ENCODE results near the gene GSAP.

The GSAP gene

GRCh38 chr7:77434570-77435275 is 18.6 kb upstream of the GSAP start:
- no peak for DNase-seq

GRCh38 chr7:77433901-77434300 is 17.8 kb upstream of the GSAP start:
- DNase-seq, result no peak

DNA sequence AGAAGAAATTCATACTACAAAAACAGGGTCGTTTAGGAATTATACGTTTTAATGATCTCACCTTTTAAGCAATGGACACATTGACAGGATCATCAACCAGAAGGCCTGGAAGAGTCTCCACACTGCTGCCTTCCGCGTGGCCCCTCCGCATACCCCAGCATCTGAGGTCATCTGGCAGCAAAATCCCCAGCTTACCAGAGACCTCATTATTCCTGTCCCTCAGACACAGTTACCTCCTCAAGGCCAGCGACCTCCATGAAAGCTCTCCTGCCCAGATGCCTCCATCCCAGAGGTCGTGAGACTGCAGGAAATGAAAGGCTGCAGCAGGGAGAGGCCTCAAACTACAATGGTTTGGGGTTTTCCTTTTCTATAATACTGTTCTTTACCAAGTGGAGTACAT is 14.8 kb upstream of the GSAP start:
- DNase-seq, result no peak

DNA sequence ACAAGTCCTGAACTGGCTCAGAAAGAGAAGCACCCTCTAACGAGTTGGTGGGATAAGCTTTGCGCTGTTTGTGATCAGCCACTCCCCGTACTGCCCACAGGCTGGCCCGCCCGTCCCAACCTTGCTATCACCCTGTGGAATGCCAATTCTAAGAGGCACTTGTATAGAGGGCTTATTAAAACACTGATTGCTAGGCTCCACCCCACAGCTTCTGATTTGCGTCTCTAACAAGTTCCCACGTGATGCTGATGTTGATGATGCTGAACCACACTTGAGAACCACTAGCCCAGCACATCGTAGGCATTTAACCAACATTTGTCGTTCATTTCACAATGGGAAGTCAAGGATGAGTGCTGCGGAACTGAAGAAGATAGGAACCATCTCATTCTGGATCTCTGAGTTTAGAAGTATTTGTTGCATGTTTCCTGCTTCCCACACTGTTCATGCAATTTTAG is 12.7 kb upstream of the GSAP start:
- DNase-seq, result no peak

DNA sequence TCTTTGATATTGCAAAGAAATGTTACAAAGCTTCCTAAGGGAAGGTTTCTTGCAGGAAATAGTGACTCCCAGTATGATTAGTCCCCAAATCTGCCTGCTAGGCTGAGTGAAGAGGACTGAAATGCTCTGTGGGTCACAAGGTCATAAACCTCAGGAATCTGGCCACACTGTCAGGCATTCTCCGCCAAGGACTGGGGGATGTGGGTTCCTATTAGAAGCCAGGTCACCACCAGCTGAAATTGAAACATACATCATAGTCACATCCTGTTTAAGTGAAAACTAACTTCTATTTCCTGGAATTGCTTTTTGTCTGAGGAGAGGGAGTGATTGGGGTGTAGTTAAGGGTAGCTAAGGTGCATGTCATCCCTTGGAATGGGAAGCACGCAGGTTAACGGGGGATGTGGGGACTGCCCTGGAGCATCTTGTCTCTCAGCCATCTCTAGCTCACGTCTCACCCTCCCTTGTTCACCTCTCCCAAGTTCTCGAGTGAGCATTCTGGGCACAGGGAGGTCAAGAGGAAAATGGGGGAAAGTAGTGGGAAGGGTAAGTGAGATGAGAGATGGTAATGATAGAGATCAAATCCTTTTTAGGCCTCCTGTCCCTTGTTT is 12.0 kb upstream of the GSAP start:
- peak; percentile 49 for DNase-seq

DNA sequence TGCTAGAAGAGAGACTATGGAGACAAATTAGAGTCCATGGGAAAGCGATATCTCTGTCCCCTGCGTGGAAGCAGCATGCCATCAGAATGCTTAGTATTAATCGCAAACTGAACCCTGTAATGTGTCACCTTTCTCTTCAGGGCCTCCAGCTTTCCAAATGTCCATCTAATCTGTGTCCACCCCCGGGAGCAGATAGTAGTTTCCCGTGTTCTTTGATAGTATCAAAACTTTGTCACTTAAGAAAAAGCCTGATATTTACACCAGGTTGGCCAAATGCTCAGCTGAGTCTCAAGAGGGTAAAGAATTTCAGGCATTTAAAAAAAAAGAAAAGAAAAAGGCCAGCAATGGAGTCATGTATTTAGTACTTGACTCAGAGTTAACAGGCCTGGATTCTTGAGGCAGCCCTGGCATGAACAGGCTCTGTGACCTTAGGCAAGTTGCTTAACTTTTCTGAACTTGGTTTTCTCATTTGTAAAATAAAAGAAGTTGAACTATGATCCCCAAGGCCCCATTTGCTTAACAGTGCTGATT is 10.4 kb upstream of the GSAP start:
- no peak for DNase-seq

GRCh38 chr7:77426052-77426404 is 9.9 kb upstream of the GSAP start:
- DNase-seq, result no peak

DNA sequence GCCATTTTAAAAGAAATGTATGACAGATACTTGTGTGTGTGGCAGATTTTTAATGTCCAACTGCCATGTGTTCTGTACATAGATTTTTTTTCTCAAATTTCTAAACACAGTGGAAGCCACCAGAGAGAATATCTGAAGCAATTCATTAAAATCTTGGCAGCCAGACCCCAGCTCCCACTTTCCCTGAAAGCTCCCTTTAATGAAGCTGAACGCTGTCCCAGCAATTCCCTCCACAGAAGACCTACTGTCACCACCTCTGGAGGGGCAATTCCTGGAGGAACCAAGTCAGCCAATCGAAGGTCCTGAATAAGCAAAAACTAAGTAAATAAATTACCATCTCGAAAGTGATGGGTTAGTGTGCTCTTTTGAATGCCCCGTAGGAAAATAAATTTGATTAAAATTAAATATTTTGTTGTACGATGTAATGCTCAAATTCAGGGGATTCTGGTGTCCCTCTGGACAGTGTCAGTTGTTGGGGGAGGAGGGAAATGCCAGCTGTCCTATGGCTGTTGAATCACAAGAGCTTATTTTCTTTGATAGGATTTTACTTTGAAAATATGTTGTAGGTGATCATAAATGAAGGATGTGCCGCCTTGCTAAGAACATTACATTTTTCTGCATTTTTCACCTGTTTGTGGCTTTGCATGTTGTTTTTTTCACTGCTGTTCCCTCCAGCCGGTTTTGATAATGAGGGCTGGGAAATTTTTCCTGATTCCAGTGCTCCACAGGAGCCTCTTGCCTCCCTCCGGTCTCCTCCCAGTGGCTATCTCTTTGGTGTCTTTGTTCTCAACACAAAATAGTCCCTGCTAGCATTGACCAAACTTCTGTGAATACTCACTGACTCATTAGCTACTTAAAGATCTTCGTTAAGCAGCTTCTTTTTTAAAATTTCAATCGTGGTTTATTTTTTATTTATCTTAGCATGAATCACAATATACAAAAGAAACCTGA is 9.2 kb upstream of the GSAP start:
- DNase-seq, result no peak

DNA sequence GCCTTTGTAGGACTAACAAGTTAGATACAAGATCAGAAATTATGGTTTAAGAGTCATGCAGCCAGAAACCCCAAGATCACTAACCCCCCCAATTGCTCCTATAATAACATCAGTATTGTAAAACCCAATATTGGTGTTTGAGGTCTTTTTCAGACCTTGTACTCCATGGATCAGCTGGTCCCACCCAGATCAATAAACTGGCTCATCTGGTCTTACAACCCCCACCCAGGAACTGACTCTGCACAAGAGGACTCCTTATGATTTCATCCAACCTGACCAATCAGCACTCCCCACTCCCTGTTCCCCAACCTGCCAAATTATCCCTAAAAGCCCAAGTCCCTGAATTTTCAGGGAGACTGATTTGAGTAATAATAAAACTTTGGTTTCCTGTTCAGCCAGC is 6.4 kb upstream of the GSAP start:
- DNase-seq, result no peak

DNA sequence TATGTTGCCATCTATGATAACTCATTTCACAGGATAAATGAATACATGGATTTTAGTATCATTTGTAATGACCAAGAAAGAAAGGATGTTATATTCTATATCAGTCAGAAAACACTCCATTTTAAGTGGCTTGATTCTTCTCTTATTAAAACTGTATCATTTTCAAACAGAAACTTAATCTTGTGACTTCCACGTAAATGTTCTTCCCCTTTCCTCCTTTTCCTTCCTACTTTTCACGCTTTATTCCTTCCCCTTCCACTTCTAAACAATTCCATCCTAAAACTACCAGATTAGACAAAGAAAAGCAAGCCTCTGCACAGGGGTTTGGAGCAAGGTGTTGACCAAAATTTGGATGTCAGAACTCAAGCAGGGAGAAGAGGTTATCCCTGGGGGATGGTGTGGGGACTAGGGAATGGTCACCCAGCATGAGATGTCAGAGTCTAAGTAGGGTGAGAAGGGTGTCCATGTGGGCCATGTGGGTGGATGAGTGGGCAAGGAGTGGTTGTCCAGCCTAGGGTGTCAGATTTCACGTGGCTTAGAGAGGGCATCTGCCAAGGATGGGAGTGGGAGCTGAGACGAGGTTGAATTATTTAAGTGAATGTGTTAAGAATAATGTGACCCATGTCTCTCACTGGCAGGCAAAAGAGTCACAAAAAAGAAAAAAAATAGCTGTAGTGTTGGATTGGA is 5.0 kb upstream of the GSAP start:
- no peak for DNase-seq

DNA sequence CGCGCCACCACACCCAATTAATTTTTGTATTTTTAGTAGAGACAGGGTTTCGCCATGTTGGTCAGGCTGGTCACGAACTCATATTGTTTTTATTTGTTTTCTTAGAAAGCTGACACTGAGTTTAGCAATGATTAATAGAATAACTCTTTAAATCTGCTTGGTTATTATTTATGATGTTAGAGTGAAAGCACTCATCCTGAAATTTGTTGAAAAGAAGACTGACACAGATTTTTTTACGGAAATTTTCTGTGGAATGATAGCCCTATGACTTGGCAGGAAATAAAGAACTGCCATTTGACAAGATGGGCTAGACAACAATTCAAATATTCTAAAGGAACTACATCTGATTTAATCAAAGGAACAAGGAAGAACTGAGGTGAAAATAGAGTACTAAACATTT is 4.3 kb upstream of the GSAP start:
- DNase-seq, result no peak

DNA sequence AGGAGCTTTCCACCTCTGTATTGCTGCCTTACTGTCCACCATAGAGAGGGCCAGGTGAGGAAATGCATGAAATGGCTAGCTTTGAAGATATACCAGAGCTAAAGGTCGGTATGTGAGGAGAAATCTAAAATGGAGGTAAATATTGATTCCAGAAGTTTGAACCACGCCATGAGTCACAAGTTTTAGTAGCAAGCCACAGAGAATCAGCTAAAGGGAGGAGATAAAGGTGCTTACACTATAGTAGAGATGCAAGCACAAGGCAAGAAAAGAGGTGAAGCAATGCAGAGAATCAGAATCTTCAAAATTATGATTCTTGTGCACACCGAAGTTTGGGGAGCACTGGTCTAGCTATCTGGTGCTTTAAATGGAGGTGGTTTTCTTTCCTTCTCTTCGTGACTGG is 3.0 kb upstream of the GSAP start:
- no peak for DNase-seq

DNA sequence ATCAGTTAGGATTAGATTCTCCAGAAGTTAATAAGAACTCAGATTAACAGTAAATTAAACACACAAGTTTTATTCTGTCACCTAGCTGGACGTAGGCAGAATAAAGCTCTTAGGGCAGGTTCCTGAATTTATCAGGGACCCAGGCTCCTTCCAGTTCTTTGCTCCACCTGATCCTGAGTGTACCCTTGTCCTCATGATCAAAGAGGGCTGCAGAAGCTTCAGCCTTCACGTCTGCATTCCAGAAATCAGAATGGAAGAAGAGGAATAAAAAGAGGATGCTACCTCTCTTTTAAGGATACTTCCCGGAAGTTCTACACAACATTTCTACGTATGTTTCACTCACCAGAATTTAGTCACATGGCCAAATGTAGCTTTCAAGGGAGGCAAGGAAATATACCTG is 1.7 kb upstream of the GSAP start:
- DNase-seq, result no peak

DNA sequence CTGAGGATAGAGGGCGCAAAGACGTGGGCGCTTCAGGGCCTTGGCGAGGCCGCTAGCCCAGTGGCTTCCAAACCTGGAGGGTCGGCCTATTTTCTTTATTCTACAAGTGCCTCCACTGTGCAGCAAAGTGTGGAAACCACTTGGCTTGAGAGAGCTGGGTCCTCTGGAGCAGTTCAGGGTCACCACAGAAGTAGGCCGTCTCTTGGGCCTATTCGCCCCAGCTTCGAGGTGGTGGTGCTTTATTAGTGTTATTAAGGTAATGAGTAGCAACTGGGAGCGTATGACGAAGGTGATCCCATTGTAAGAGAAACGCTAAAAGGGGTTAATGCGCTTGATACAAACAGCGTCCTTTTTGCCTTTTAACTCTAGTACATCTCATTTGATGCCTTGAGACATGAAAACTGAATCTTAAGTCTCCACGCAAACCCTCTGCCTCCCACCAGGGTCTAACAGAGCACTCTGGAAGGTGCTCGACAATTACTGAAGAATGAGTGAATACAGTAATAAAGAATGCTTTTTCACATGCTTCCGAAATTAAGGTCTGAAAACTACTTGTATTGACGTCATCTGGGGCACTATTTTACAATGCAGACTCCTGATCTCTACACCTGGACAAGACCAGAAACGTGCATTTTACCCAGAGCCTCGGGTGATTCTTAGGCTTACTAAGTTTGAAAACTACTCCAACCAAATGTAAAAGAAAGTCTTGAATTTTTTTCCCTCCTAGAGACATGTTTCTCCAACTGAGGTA is 647 bp upstream of the GSAP start:
- no peak for DNase-seq

DNA sequence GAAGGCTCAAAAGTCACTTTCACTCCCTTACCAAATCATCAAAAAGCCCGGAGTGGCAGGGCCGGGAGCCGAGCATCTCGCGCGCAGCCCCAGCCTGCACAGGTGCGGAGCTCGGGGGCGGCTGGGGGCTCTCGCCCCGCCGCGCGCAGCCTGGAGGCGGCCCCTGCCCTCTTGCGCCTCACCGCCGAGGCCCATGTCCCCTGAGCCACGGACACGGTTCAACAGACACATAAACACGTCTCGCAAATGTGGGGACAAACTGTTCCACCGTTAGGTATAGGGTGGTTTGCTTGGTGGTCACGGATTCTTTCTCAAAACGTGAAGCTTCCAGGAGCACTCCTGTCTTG is 700 bp downstream of the GSAP start:
- no peak for DNase-seq

DNA sequence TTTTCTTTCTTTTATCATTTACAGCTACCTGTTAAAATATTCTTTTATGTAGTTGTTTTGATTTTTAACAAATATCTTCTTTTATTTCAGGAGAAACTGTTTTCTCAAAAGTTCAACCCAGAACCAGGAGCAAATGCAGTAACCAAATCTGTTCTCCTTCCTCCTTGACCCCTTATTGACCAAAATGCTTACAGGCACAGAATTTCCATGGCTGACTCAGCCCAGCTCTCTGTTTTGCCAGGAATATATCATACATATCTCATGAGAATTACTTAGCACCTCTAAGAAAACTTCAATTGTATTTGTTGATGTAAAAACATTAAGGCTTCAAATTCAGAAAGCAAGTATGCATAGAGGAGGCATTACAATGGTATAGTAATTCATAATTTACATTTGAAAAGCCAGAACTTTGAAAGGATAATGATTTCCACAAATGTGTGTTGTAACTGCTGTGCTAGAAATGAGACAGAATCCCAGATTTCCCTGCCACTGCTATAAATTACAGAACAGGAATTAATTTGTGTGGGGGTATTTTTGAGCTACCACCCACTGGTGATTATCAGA is 2.2 kb downstream of the GSAP start:
- no peak for DNase-seq

DNA sequence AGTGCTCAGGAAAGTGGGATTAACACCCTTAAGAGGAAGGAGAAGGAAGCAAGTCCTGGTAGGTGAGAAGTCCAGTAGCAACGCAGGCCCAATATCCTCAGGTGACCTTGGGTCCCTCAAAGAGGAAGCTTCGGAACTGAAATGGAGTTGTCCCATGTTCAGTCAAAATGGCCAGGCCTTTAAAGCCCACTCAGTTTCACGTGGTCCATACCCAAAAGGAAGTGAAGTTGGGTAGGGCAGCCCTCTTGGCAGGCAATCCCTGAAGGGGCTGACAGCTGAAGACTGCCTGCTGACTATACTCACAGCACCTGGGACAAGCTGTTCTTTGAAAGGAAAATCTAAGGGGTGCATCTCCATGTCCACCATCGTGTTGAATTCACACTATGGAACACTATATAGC is 3.0 kb downstream of the GSAP start:
- DNase-seq, result no peak

- no peak for DNase-seq
Measured at GRCh38 chr7:77409739-77410547, 6.2 kb downstream of the GSAP start.

DNA sequence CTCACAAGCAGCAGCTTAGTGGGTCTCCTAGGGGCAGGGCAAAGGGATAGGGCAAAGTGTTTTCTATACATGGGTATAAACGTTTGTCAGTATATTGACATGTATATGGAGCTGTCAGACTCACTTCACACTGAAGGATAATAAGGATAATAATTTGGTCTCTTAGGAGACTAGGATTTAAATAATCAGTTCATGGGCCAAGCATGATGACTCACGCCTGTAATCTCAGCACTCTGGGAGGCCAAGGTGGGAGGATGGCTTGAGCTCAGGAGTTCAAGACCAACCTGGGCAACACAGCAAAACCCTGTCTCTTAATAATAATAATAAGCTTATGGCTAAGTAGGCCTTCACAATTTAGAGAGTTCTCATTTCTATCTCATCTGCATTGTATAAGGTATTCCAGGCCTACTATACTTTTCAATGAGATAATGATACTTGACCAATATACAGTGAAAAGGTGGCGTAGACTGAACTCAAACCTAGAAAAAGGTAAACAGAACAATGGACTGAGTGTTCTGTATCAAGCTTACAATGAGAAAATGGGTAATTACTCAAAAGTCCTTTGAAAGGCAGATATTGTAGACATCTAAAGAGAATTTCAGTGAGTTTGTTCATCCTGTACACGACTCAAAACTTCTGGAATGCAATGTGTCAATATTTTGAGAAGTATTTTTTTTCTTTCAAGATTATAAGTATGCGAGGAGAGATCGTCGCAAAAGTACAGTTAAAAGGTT is 7.0 kb downstream of the GSAP start:
- DNase-seq, result no peak

DNA sequence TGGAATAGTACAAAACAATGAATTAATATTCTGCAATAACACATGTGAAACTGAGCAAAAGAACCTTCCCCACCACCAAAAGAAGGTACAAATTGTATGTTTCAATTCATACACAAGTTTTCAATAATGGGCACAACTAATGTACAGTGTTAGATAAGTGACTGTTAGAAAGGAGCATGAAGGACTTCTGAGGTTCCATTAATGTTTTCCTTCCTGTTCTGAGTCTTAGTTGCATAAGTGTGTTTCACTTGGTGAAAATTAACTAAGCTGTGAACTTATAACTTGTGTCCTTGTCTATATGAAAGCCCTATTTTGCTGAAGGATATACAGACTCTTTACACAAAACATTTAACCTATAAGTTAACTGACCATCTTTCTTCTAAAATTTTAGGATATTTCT is 8.2 kb downstream of the GSAP start:
- no peak for DNase-seq
